ENCODE measurements around the gene TIMM10B. TPM values are rescaled to one million over a fixed set of nuclear protein-coding genes. Genes with fewer than 3 reads are reported as not detected.

The TIMM10B gene
- total and polyA plus RNA-seq, 11 donors: 9.5 to 26.9 (median 16.1) TPM

DNA sequence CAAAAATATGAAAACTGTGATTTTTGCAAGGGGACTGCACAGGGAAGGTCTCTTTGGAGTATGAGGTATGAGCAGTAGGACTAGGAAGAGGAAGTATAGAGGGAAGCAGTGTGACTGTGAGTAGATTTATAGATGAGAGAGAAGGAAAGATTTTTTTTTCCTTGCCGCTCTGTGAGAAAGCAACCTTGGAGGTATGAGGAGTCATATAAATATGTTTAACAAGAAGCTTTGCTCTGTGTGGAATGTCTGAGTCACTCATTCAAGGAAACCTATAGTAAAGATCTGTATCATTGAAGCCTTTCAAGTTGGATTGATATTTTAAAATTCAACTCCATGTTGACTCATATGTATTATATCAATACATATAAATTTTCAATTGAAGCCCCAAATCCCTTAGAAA, 42.0 kb downstream of the TIMM10B start:
- H3K4me1 ChIP-seq: no peaks in the 10 kb centered on the region
- intact Hi-C loops (cut with DNase I): no loop called here
- no peaks in the 10 kb centered on the region for H3K27me3 ChIP-seq
- H3K27ac ChIP-seq: no peak overlapping the region
- 2 to 95% (median 68%) methylated on average over 1 of the region's 1 CpG for WGBS, 4 donors
- ATAC-seq (no peak), DNase-seq (no peak)
- no peak overlapping the region for H3K4me3 ChIP-seq
- H3K9me3 ChIP-seq: no peaks in the 10 kb centered on the region
- H3K36me3 ChIP-seq: peaks cover 0 to 42% (median 21%) of the 10 kb centered on the region in 9 donors
- no peak for TF ChIP-seq POLR2A (IDR thresholded peaks at IDR 0.05)
- TF ChIP-seq, protein P1, sequence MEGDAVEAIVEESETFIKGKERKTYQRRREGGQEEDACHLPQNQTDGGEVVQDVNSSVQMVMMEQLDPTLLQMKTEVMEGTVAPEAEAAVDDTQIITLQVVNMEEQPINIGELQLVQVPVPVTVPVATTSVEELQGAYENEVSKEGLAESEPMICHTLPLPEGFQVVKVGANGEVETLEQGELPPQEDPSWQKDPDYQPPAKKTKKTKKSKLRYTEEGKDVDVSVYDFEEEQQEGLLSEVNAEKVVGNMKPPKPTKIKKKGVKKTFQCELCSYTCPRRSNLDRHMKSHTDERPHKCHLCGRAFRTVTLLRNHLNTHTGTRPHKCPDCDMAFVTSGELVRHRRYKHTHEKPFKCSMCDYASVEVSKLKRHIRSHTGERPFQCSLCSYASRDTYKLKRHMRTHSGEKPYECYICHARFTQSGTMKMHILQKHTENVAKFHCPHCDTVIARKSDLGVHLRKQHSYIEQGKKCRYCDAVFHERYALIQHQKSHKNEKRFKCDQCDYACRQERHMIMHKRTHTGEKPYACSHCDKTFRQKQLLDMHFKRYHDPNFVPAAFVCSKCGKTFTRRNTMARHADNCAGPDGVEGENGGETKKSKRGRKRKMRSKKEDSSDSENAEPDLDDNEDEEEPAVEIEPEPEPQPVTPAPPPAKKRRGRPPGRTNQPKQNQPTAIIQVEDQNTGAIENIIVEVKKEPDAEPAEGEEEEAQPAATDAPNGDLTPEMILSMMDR (IDR thresholded peaks at IDR 0.05): no peak

DNA sequence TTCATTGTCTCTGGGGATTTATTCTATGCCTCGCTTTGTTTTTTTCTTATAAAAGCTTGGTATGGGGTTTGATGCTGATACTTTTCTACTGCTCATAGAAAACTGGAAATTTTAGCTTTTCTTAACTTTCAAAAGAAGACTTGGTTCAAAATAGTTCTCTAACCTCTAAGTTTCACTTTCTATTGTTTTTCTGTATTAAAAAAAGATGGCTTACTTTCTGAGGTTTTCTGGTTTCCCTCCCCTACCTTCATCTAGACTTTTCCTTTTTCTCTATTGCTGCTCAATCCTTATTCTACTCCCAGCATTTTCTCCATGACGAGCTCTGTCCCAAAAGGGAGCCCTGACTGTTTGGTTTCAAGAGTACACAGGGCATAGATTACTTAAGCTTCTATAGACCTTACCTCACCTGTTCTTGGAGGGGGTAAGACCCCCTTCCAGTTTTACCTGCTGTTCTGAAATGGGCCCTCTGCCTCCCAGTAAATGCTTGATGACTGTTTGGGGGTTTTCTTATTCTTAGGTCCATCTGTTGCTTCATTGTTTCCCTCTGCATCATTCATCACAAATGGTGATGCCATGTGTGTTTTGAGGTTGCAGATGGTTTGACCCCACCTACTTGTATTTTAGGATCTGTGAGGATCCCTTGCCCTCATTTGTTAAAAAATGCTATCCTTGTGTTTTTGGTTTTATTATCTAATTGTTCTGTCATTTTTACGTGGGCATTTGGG, 45.3 kb downstream of the TIMM10B start:
- ATAC-seq (no peak), DNase-seq (no peak)
- Histone ChIP-seq H3K36me3 (peaks cover 0 to 31% (median 12%) of the 10 kb centered on the region in 9 donors), H3K4me3 (no peak overlapping the region), H3K27me3 (no peaks in the 10 kb centered on the region), H3K4me1 (no peaks in the 10 kb centered on the region), H3K9me3 (no peaks in the 10 kb centered on the region), H3K27ac (no peak overlapping the region)
- intact Hi-C loops (cut with DNase I): no loop called here
- 87 to 92% (median 89%) methylated on average over 3 of the region's 3 CpGs for WGBS, 4 donors
- TF ChIP-seq, protein P1 (IDR thresholded peaks at IDR 0.05): no peak

DNA sequence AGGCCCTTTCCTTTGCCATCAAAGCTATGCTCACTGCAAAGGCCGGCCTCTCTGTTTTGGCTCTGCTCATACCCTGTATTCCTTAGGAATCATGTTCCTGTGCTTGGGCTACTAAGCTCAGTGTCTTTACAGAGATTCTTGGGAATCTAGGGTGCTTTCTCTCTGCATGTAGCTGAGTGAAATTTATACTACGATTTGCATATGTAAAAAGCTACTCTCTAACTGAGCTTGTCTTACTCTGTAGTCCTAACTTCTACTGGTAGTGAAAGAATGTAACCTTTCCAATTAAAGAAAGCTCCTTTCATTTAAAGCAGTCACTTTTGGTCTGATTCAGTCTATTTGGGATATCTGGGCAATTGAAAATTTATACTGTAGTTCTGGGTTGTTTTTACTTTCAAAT, 48.0 kb downstream of the TIMM10B start:
- WGBS, 4 donors: 83 to 93% (median 86%) methylated on average over 2 of the region's 2 CpGs
- H3K4me3 ChIP-seq: no peak overlapping the region
- no peaks in the 10 kb centered on the region for H3K4me1 ChIP-seq
- H3K36me3 ChIP-seq: peaks cover 0 to 43% (median 27%) of the 10 kb centered on the region in 9 donors
- H3K9me3 ChIP-seq: no peaks in the 10 kb centered on the region
- no peaks in the 10 kb centered on the region for H3K27me3 ChIP-seq
- intact Hi-C loops (cut with DNase I): no loop called here
- ATAC-seq (no peak), DNase-seq (no peak)
- H3K27ac ChIP-seq: no peak overlapping the region
- TF ChIP-seq POLR2A (IDR thresholded peaks at IDR 0.05): no peak
- TF ChIP-seq, protein P1 (IDR thresholded peaks at IDR 0.05): no peak

DNA sequence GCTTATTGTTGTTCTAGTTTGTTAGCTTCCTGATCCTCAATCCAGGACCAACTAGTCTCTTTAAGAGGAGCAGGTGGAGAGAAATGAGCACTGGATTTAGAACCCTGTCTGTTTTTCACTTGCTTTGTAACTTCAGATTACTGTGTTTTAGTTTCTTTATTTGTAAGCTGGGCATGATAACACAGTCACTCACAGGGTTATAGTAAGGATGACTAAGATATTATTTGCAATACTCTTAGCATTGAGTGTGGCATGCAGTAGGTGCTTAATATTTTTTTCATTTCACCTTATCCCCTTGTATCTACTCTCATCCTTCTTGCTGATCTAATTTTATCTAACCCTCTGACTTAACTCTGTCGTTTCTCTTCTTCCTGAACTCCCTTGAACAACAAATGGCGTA, 49.5 kb downstream of the TIMM10B start:
- ATAC-seq: no peak
- H3K4me3 ChIP-seq: no peak overlapping the region
- H3K27me3 ChIP-seq: no peaks in the 10 kb centered on the region
- DNase-seq: no peak
- H3K27ac ChIP-seq: no peak overlapping the region
- intact Hi-C loops (cut with DNase I): loop anchor here (1.0 to 10.0 kb wide), 10 partner anchors 64 to 226 kb away; partner anchors contain the start of genes MRPL17 (in 6 of the 10), ILK (in 4 of the 10) and RRP8 (in 4 of the 10)
- H3K4me1 ChIP-seq: no peaks in the 10 kb centered on the region
- H3K36me3 ChIP-seq: peaks cover 0 to 44% (median 31%) of the 10 kb centered on the region in 9 donors
- 88 to 96% (median 93%) methylated on average over 2 of the region's 2 CpGs for WGBS, 4 donors
- H3K9me3 ChIP-seq: no peaks in the 10 kb centered on the region
- TF ChIP-seq, protein P1 (IDR thresholded peaks at IDR 0.05): no peak
- no peak for TF ChIP-seq POLR2A (IDR thresholded peaks at IDR 0.05)

Measured in heart left ventricle (tissue), 16 donors.